Esophagus squamous epithelium (tissue), 4 donors: Measurements from ENCODE around the gene PLS3.

Experiments
- CTCF ChIP-seq, 6 experiments: fragments of 450-650 bp in 4 of 6; fragments of 200-600 bp in 2 of 6; sonication (generic) in 2 of 6; IDR thresholded peaks; one replicate each; pipeline ENCODE4 v1.5.1; 2016 to 2019; ENCODE audit warnings: antibody characterized with exemption in 6 of 6, mild to moderate bottlenecking in 4 of 6, moderate library complexity in 4 of 6
- POLR2A ChIP-seq, 4 donors: fragments of 450-650 bp; IDR thresholded peaks; one replicate each; pipeline ENCODE4 v1.6.1; 2017; ENCODE audit warnings: antibody characterized with exemption in 4 of 4, mild to moderate bottlenecking in 4 of 4, moderate library complexity in 3 of 4

DNA sequence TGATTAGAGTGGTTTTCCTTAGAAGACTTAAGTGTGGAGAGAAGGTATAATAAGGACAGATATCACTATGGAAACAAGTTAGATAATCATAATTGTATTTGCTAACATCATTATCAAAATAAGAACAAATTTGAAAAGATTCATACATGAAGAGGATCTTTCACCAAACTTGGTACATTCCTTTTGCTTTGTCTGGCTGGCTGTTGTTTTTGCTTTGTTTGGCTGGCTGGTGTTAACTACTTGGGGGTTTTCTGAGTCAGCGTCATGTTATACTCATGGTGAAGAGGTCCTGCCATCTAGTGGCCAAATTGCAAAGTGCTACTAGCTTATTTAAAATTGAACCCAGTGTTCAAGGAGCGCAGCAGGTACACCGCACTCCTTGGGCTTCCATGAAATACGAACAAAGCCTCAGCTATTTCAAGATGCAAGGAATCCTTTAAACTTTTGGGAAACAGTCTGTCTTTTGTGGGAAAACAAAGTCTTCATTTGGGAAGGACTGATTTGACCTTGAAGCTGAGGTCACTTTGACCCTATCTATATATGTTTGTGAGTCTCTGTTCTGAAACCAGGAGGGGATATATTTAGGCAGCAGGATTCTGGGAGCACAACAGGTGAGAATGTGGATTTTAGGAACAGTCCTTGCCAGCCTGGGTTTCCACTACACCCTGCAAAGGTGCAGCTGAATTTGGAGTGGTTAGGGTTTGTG is 129.7 kb downstream of the PLS3 start:
- TF ChIP-seq POLR2A (IDR thresholded peaks at IDR 0.05), result no peak
- TF ChIP-seq CTCF (IDR thresholded peaks at IDR 0.05), result peak; percentile 38 to 88 (median 66)
